ENCODE results near the gene PCDHA11.
A peak's percentile ranks its signal among the peaks of the same experiment; 100 is the strongest.

- TF ChIP-seq CTCF (IDR thresholded peaks at IDR 0.05): peak in 4 of 6 experiments; percentile 13 to 41 (median 30)
- TF ChIP-seq POLR2A (IDR thresholded peaks at IDR 0.05): no peak
Observed at GRCh38 chr5:140881889-140882590, 13.3 kb downstream of the PCDHA11 start, which contains the start of gene PCDHA13.

Measured in adrenal gland (tissue), 5 donors.